Stimulated activated CD8-positive, alpha-beta memory T cell treated with anti-CD3 and anti-CD28 coated beads, Interleukin-4, amount 100 ng/mL, for 4 hours (primary cell): Measurements from ENCODE around the gene HK1.
"Not testable (repeated sequence)": the region's sequence is repeated elsewhere in the genome, so short reads cannot be mapped to it uniquely, and the experiment has no call there.

Experiments
- DNase-seq, 2 donors: peaks; one replicate each; pipeline ENCODE4 v3.0.0-alpha.2; 2020; ENCODE audit warnings: low read depth in 2 of 2, low spot score in 1 of 2

Gene HK1

GRCh38 chr10:69254877-69255276 is 23.4 kb upstream of the HK1 start:
- no peak for DNase-seq

- no peak for DNase-seq
Measured at GRCh38 chr10:69259547-69260243, 18.6 kb upstream of the HK1 start.

GRCh38 chr10:69261184-69261583 is 17.1 kb upstream of the HK1 start:
- no peak for DNase-seq

GRCh38 chr10:69262292-69262751 is 16.0 kb upstream of the HK1 start:
- DNase-seq = no peak

- no peak for DNase-seq
Measured at GRCh38 chr10:69265521-69265920, 12.8 kb upstream of the HK1 start.

GRCh38 chr10:69268761-69269416 is 9.4 kb upstream of the HK1 start:
- no peak for DNase-seq

GRCh38 chr10:69269761-69270160 is 8.5 kb upstream of the HK1 start:
- DNase-seq = no peak

- DNase-seq = no peak
Measured at GRCh38 chr10:69270990-69271389, 7.3 kb upstream of the HK1 start.

- no peak for DNase-seq
Measured at GRCh38 chr10:69272624-69273023, 5.7 kb upstream of the HK1 start.

GRCh38 chr10:69275444-69275843 is 2.9 kb upstream of the HK1 start:
- no peak for DNase-seq

GRCh38 chr10:69276503-69276902 is 1.8 kb upstream of the HK1 start:
- DNase-seq = no peak

GRCh38 chr10:69279110-69279509 is 814 bp downstream of the HK1 start:
- no peak for DNase-seq

- DNase-seq = no peak
Measured at GRCh38 chr10:69281507-69282413, 3.5 kb downstream of the HK1 start.

GRCh38 chr10:69284402-69284801 is 6.1 kb downstream of the HK1 start:
- not testable (repeated sequence) for DNase-seq

- DNase-seq = no peak
Measured at GRCh38 chr10:69285699-69286098, 7.4 kb downstream of the HK1 start.

- DNase-seq = no peak
Measured at GRCh38 chr10:69287181-69287580, 8.9 kb downstream of the HK1 start.

GRCh38 chr10:69290993-69291392 is 12.7 kb downstream of the HK1 start:
- DNase-seq = no peak

GRCh38 chr10:69292459-69292858 is 14.2 kb downstream of the HK1 start:
- DNase-seq = no peak

- no peak for DNase-seq
Measured at GRCh38 chr10:69295027-69295636, 16.8 kb downstream of the HK1 start.

- DNase-seq = no peak
Measured at GRCh38 chr10:69303632-69304051, 25.3 kb downstream of the HK1 start.

- DNase-seq = no peak
Measured at GRCh38 chr10:69306421-69306820, 28.1 kb downstream of the HK1 start.
